ENCODE results near the gene IQSEC1. TPM values are rescaled to one million over a fixed set of nuclear protein-coding genes. Genes with fewer than 3 reads are reported as not detected.

The IQSEC1 gene
- polyA plus RNA-seq, 12 donors = 36.6 to 57.3 (median 42.5) TPM; not detected in 1

DNA sequence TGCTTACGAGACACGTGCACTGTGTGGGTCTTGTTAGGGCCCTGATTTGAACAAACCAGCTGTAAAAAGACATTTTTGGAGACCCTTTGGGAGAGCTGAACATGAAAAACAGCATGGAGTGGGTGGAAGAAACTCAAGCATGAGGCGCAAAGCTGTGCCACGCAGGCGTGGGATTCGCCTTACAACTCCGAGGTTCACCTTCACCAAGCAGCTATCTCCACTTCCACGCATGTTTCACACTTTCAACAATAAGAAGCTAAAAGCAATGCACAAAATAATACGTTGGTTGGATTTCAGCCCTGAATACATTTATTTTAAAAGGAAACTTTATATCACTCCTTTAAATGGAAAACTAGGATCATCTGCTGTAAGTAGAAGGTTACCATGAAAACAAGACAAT is 42.5 kb downstream of the IQSEC1 start:
- no peak for DNase-seq

GRCh38 chr3:13028010-13028821 is 45.0 kb downstream of the IQSEC1 start:
- DNase-seq = no peak

GRCh38 chr3:13027154-13027553 is 46.1 kb downstream of the IQSEC1 start:
- no peak for DNase-seq

DNA sequence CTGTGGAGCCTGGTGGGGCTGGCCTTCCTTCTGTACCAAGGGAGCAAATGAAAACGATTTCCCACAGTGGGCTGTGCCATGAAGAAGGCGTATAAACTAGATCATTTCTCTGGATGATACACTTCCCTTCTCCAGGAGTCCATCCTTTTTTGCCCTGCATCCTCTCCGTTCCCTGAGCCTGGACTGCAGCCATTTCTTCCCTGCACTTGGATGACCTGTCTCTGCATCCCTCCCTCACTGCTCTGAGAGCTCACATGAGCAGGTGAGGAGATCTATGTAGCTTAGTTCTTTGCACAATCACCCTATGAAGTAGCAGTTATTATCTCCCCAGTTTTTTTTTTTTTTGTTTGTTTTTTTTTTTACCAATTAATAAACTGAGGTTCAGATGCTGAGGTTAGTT is 46.7 kb downstream of the IQSEC1 start:
- no peak for DNase-seq

DNA sequence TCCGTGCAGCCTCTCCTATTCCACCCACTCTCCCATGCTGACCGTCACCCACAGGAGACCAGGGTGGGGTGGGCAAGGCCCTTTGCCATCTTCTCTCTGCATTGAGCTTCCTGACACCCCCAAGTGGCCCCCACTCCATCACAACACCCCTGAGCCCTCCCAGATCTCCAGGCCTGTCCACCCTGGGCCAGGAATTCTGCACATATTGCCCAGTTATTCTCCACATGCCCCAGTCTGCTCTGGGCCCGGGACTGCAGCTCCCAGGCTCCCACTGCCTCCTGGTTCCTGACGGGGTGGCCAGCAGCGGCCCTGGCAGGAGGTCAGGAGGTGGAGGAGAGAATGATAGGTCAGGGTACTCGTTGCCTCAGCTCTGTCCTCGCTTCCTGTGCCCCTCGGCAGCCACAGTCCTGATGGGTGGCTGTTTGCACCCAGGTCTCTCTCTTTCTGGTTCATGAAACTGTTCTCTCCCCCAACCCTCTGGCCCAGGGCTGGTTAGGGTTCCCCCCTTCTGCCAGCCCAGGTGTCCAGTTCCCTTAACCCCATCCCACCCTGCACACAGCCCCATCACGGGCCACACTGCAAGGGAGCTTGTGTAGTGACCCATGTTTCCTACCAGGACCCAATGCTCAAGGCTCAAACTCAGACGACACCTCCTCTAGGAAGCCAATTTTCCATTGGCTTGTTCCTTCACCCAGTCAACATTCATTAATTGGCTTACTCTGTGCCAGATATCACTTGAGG is 47.3 kb downstream of the IQSEC1 start:
- DNase-seq = no peak

DNA sequence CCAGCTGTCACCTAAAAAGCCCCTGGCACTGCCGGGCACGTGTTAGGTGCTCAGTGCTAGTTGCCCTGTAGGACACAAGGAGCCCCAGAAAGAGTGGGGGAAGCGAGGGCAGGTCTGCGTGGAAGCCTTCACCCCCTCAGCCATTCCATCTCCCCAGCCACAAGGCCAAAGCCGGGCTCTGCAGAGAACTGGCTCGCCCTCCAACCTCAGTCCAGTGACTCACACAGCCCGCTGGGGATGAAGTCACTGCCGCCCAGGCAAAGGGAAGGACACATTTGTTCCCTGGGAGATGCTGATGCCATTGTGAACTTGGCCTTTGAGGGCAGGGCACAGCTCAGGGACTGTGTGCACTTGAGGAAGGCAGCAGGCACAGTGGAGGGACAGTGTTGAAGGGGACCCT is 48.1 kb downstream of the IQSEC1 start:
- no peak for DNase-seq

DNA sequence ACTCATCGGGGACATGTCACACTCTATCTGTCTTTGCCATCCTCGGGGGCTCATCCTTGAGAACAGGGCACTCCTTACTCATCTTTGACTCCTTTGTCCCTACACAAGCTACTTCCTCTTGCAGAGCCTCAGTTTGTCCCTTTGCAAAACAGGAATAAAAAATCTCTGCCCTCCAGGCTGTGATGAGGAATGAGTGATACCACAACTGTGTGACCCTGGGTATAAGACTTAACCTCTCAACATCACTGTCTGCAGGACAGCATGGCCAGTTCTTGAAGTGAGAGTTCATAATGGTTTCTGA is 48.5 kb downstream of the IQSEC1 start:
- DNase-seq = no peak

DNA sequence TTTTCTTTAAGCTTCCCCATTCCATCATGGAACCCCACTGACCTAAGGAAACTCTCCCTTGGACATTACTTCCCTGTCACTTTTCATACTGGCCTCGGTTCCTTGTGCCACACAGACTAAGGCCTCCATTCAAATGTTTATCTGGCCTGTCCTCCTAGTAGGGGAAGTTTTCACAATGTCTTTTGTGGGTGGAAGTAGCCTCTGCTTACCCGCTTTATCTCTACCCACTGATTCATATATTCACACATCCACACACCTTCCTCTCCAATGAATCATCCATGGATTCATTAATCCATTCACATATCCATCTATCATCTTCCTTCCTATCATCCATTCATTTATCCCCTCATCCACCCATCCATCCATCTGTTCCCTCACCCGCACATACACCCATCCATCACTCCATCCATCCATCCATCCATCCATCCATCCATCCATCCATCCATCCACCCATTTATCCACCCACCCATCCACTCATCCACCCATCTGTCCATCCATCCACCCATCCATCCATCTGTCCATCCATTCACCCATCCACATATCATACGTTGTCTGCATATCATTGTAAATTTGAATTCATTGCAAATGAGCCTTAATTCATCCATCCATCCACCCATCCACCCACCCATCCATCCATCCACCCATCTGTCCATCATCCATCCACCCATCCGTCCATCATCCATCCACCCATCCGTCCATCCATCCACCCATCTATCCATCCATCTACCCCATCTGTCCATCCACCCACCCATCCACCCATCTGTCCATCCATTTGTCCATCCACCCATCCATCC is 49.1 kb downstream of the IQSEC1 start:
- DNase-seq = no peak

DNA sequence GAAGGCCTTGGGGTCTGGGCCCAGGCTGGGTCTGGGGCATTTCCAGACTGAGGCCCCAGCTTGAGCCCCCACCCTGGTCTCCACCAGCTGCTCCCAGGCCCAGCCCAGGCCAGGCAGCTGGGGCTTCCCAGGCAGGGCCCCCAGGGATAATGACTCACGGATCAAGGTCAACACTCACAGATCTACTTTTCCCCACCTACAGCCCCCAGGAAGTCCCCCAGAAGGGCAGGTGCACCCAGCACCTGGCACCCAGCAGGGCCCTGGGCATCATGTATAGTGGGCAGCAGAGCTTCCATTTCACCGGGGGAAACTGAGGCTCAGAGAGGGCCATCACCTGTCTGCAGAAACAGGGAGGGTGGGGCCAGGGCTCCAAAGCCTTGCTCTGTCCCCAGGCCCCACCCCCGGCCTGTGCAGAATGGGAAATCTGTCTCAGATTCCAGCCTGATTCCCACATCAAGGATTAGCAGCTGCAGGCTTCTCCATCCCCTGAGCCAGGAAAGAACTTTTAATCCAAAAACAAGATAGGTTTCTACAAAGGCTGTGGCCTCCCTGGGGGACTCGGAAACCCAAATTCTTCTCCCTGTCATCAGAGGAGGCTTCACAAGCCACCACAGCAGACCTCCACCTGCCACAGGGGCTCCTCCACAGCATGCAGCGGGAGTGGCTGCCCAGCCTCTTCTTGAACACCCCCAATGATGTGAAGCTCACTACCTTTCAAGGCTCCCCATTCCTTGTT is 49.8 kb downstream of the IQSEC1 start:
- no peak for DNase-seq

DNA sequence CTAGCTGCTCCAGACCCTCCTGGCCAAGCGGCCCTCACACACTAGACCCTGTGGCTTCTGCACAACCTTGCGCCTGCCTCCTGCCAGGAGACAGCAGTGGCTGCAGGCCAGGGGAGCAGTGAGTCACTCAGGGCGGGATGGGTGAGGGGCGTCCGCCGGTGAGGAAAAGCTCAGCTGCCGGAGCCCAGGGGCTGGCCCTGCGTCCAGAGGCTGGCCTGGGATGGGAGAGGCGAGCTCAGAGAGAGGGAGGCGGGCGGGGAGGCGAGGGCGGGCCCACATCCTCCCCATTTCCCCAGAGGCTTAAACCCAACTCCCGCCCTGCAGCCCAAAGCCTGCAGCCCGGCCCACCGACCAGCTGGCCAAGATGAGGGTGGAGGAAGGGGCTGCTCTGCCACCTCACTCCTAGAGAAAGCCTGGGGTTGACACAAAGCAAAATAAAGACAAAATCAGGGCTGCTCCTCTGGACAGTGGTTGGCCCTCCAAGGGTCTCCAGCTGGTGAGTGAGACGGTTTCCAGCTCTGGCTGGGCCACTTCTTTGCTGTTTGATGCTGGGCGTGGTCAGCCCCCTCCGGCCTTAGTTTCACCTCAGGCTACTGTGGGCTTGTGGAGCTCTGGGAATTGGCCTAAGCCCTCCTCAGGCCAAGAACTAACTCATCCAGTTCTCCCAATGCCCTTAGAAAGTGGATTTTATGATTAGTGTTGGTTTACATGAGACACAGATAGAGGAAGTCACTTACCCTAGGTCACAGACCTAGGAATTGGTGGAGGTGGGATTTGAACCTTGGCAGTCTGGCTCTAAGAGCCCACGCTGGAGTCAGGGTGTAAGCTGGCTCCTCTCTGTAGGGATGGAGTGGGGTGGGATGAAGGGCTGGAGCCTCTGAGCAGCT is 50.6 kb downstream of the IQSEC1 start:
- peak; percentile 86 for DNase-seq

- DNase-seq = no peak
Measured at GRCh38 chr3:13021141-13022114, 51.8 kb downstream of the IQSEC1 start.

DNA sequence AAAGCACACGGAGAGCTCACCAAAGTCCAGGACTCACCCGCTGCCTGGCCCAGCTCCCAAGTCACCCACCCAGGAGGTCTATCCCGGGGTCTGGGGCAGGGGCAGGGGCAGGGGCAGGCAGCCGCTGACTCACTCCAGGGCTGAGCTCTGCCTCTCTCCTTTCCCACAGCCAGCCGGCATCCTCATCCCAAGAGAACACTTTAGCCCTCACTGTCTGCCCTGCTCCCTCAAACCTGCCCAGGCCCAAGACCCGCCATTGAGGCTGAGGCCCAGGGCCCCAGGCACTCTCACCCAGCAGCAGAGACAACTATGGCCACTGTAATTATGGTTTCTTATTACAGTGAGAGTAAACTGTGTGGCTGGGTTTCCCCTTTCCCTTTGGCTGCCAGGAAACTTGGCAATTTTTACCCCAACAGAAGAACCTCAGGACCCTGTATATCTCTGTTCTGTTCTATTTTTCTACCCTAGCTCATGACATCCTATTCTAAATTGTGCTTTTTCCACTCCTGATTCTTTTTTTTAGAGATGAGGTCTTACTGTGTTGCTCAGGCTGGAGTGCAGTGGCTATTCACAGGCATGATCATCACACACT is 53.0 kb downstream of the IQSEC1 start:
- no peak for DNase-seq

- DNase-seq = peak; percentile 86
Measured at GRCh38 chr3:13019243-13020095, 53.8 kb downstream of the IQSEC1 start.

DNA sequence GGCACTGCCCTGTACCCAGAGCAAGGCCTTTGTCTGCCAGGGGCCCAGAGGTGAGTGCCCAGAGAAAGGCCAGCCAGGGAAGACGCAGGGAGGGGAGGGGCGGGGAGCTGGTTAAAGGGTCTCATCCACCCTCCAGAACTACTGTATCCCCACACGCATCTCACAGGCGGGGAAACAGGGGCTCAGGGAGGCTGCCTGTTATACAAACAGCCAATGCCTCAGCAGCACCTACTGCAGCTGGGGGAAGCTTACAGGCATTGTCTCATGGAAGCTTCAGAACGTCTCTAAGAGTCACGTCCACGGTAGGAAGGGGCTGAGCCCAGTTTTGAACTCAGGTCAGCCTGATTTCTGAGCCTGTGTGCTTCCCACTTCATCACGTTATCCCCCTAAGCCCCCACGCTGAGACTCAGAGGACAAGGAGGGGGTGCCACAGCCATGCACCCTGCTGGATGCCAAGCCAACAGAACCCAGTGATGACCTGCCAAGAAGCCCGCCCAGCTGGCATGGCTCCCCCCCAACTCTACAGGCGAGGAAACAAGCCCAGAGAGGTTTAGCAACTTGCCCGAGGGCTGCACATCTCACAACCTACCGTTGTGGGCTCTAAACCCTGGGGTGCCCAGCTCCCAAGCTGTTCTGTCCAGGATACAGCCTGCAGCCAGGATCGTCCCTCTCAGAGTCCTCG is 54.5 kb downstream of the IQSEC1 start:
- no peak for DNase-seq

- DNase-seq = no peak
Measured at GRCh38 chr3:13018043-13018451, 55.2 kb downstream of the IQSEC1 start.

DNA sequence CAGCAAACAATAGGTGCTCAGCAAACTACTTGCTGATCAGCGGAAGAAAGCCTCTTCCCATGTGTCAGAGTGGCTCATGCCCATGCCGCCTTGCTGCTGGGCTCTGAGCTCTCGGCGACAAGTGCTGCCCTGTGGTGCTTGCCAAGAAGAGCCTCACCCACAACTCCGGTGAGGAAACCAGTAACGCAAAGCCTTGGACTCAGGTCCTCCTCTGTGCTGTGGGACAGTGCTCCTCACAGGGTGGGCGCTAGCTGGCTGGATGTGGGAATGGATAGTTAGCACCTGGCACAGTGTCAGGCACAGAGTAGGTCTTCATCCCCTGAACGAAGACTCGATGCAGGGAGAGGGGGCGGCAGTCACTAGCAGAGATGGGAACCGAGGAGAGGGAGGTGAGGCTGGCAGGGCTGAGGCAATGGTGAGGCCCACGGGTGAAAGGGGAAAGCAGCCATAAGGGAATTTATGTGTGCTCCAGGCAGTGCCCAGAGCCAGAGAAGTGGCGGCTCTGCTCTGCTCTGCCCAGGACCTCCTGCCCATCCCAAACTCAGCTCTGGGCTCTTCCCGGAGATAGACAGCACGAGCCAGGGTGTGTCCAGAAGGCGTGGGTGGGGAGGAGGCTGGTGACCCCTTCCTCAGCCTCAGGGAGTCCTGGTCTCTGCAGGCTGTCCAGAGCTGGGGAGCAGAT is 55.7 kb downstream of the IQSEC1 start:
- DNase-seq = no peak

DNA sequence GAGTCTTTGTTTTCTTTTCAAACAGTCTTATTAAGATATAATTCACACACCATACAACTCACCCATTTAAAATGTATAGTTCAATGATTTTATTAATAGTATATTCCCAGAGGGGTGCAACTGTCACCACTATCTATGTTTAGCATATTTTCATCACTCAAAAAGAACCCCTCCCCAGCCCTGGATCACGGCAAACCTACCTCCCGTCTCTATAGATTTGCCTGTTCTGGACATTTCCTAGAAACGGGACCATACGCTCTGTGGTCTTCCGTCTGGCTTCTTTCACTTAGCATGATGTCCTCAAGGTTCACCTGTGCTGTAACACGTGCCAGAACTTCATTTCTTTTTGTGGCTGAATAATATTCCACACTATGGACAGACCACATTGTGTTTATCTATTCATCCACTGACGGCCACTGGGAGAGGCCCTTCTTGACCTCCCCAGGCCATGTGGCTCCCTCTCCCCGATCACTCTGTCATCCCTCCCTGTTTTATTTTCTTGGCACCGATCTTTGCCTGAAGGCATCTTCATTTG is 56.4 kb downstream of the IQSEC1 start:
- DNase-seq = no peak

Data from muscle of arm (tissue), 12 donors.